Naive thymus-derived CD4-positive, alpha-beta T cell (primary cell): Measurements from ENCODE around the gene ATP10A. TPM values are rescaled to one million over a fixed set of nuclear protein-coding genes. Genes with fewer than 3 reads are reported as not detected.

Source experiments
- ATAC-seq: fragments of 150-1000 bp; cut with Tn5 transposase; 2 replicates; pipeline ENCODE4 v1.10.0; 2021; ENCODE audit warnings: mild to moderate bottlenecking, moderate library complexity
- CTCF ChIA-PET: fragments of 350-600 bp; sonication (Branson Sonifier 250); formaldehyde crosslinking; loops from one replicate; lab custom pipeline; 2021; ENCODE audit warnings: antibody characterized with exemption; lab: Charles Lee
- POLR2A ChIA-PET: fragments of 350-600 bp; sonication (Branson Sonifier 250); formaldehyde crosslinking; loops from one replicate; lab custom pipeline; 2021; ENCODE audit warnings: antibody characterized with exemption, inconsistent platforms; lab: Charles Lee
- DNase-seq, 9 donors: peaks; one replicate each; pipeline versions ENCODE4 v3.0.0 to v3.0.0-alpha.2; 2020 to 2022; ENCODE audit warnings: mixed read lengths in 1 of 9
- H3K27ac ChIP-seq: one replicate; pipeline ENCODE4 v1.7.0; 2013; ENCODE audit warnings: mild to moderate bottlenecking, low read depth, low read length, moderate library complexity
- H3K27me3 ChIP-seq, 2 donors: one replicate each; pipeline ENCODE4 v1.7.0; 2013; ENCODE audit warnings: low read length in 2 of 2, mild to moderate bottlenecking in 2 of 2, moderate library complexity in 2 of 2; ENCODE audit not compliant: control insufficient read depth in 2 of 2, insufficient read depth in 2 of 2
- H3K36me3 ChIP-seq, 3 experiments: 1 replicate in 2 of 3; 2 replicates in 1 of 3; pipeline ENCODE4 v1.7.0; 2013; ENCODE audit warnings: low read length in 3 of 3, mild to moderate bottlenecking in 3 of 3, moderate library complexity in 1 of 3; ENCODE audit not compliant: insufficient read depth in 3 of 3, control insufficient read depth in 2 of 3
- H3K4me1 ChIP-seq, 2 donors: one replicate each; pipeline ENCODE4 v1.7.0; 2013; ENCODE audit warnings: low read length in 2 of 2, mild to moderate bottlenecking in 2 of 2, moderate library complexity in 1 of 2; ENCODE audit not compliant: control insufficient read depth in 2 of 2, insufficient read depth in 2 of 2
- H3K4me3 ChIP-seq: 2 replicates; pipeline ENCODE4 v1.7.0; 2013; ENCODE audit warnings: mild to moderate bottlenecking, low read length
- H3K9me3 ChIP-seq, 3 experiments: 1 replicate in 2 of 3; 2 replicates in 1 of 3; pipeline ENCODE4 v1.7.0; 2013; ENCODE audit warnings: low read length in 3 of 3; ENCODE audit not compliant: control insufficient read depth in 2 of 3
- H3K27ac Mint-ChIP-seq, 9 donors: one replicate each; pipeline ENCODE4 v1.8.0; 2020 to 2022; ENCODE audit warnings: mixed read lengths in 9 of 9, mild to moderate bottlenecking in 8 of 9, moderate library complexity in 5 of 9, inconsistent platforms in 2 of 9
- H3K27me3 Mint-ChIP-seq, 5 donors: one replicate each; pipeline ENCODE4 v1.8.0; 2021 to 2022; ENCODE audit warnings: mixed read lengths in 5 of 5, mild to moderate bottlenecking in 1 of 5
- H3K36me3 Mint-ChIP-seq, 5 donors: one replicate each; pipeline ENCODE4 v1.8.0; 2020 to 2022; ENCODE audit warnings: mixed read lengths in 5 of 5, mild to moderate bottlenecking in 3 of 5, inconsistent platforms in 1 of 5
- H3K4me1 Mint-ChIP-seq, 7 donors: one replicate each; pipeline ENCODE4 v1.8.0; 2020 to 2022; ENCODE audit warnings: mixed read lengths in 7 of 7, mild to moderate bottlenecking in 3 of 7, inconsistent platforms in 1 of 7
- H3K4me3 Mint-ChIP-seq, 10 donors: one replicate each; pipeline ENCODE4 v1.8.0; 2020 to 2022; ENCODE audit warnings: mild to moderate bottlenecking in 10 of 10, mixed read lengths in 10 of 10, moderate library complexity in 6 of 10, inconsistent platforms in 2 of 10
- H3K9me3 Mint-ChIP-seq, 11 donors: one replicate each; pipeline ENCODE4 v1.8.0; 2020 to 2022; ENCODE audit warnings: mixed read lengths in 11 of 11, mild to moderate bottlenecking in 4 of 11, inconsistent platforms in 1 of 11, moderate library complexity in 1 of 11
- intact Hi-C, 2 donors: fragments of 100-400 bp; cut with micrococcal nuclease; formaldehyde crosslinking; loops; one replicate each; pipeline ENCODE4 v1.15.1; 2023
- polyA plus RNA-seq, 2 donors: library from polyadenylated mRNA; unstranded; fragments of 300-500 nt; fragmentation: Illumina TruSeq; gene quantifications; one replicate each; pipeline ENCODE4 v1.2.3, GENCODE V29; 2021
- total RNA-seq, 6 experiments: library from RNA in 5 of 6; stranded (reverse) in 5 of 6; gene quantifications; 1 replicate in 5 of 6; 2 replicates in 1 of 6; pipeline ENCODE4 v1.2.3 and lab custom pipeline; 2021 to 2026

Gene ATP10A
- total and polyA plus RNA-seq, 7 experiments from 2014 or later: 7.2 to 86.4 (median 57.6) TPM

DNA sequence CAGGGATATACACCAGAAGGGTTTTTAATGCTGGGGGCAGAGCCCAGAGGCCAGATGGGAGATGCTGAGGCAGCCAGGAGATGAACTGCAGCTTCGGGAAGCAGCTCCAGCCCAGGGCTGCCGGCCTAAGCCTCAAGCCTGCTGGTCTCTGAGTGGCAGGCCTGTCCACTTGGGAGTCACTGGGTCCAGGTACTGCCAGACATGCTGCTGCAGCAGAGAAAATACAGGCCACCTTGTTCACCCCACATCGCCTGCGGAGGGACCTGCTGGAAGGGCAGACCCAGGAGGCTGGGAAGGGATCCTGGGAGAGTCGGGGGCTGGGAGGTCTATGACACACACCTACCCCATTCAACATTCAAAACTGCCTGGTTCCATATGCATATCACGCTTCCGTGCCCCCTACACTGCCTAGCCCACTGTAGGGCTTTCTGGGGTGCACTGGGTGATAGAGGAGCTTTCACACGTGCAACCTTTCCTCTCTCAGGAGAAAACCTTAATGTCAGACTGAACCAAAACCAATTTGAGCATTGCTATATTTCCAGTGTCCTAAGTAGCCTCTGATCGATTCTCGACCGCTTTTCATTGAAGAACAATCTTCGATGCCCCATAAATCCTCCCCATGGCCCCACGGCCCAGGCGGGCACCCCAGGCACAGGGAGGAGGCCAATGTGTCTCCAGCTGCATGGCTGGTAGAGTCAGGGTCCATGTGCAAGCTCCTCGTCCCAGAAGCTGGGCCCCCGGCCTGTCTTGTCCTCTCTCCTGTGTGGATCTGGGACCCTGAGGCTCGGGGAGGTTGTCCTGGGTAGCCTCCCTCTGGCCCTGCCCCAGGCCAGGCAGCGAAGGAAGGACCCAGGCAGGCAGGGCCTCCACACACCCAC, 147.4 kb downstream of the ATP10A start:
- ATAC-seq: no peak
- no peak overlapping the region for H3K27ac ChIP-seq
- Mint-ChIP-seq H3K27me3 (no peaks in the 10 kb centered on the region), H3K9me3 (peaks cover 0 to 2% (median 0%) of the 10 kb centered on the region in 11 donors), H3K36me3 (peaks cover 0 to 35% (median 3%) of the 10 kb centered on the region in 5 donors), H3K4me1 (peaks cover 0 to under 1% (median 0%) of the 10 kb centered on the region in 7 donors), H3K27ac (peak overlapping the region in 2 of 9 donors; percentile 19 to 30), H3K4me3 (no peak overlapping the region)
- H3K9me3 ChIP-seq: no peaks in the 10 kb centered on the region
- H3K27me3 ChIP-seq: no peaks in the 10 kb centered on the region
- no peak for DNase-seq
- H3K4me3 ChIP-seq: no peak overlapping the region
- H3K36me3 ChIP-seq: peaks cover 0 to 61% (median 12%) of the 10 kb centered on the region in 3 experiments
- intact Hi-C loops: no loop called here
- H3K4me1 ChIP-seq: no peaks in the 10 kb centered on the region
- POLR2A ChIA-PET: no interaction called here
- CTCF ChIA-PET: no interaction called here

DNA sequence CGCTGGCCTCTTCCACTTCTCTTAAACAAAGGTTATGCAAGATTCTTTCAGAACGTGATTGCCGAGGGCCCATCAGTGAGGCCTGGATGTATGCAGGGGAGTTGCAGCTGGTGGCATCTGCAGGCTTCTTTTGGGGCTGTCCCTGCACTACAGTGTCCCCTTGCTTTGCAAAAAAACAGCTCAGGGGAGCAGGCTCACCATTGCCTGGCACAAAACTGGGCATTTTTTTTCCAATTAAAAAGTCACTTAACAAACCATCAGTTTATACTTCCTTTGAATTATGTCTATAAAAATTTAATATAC, 148.6 kb downstream of the ATP10A start:
- ATAC-seq (no peak), DNase-seq (no peak)
- intact Hi-C loops: no loop called here
- peaks cover 0 to 1% (median 0%) of the 10 kb centered on the region in 7 donors for H3K4me1 Mint-ChIP-seq
- H3K9me3 Mint-ChIP-seq: peaks cover 0 to 2% (median 0%) of the 10 kb centered on the region in 11 donors
- peaks cover 0 to 49% (median 12%) of the 10 kb centered on the region in 3 experiments for H3K36me3 ChIP-seq
- no peak overlapping the region for H3K27ac ChIP-seq
- H3K27me3 ChIP-seq: no peaks in the 10 kb centered on the region
- no peak overlapping the region for H3K4me3 ChIP-seq
- peak overlapping the region in 2 of 9 donors; percentile 33 to 43 for H3K27ac Mint-ChIP-seq
- no peak overlapping the region for H3K4me3 Mint-ChIP-seq
- H3K36me3 Mint-ChIP-seq: peaks cover 0 to 33% (median 3%) of the 10 kb centered on the region in 5 donors
- no peaks in the 10 kb centered on the region for H3K27me3 Mint-ChIP-seq
- CTCF ChIA-PET: no interaction called here
- POLR2A ChIA-PET: no interaction called here
- no peaks in the 10 kb centered on the region for H3K9me3 ChIP-seq
- no peaks in the 10 kb centered on the region for H3K4me1 ChIP-seq

DNA sequence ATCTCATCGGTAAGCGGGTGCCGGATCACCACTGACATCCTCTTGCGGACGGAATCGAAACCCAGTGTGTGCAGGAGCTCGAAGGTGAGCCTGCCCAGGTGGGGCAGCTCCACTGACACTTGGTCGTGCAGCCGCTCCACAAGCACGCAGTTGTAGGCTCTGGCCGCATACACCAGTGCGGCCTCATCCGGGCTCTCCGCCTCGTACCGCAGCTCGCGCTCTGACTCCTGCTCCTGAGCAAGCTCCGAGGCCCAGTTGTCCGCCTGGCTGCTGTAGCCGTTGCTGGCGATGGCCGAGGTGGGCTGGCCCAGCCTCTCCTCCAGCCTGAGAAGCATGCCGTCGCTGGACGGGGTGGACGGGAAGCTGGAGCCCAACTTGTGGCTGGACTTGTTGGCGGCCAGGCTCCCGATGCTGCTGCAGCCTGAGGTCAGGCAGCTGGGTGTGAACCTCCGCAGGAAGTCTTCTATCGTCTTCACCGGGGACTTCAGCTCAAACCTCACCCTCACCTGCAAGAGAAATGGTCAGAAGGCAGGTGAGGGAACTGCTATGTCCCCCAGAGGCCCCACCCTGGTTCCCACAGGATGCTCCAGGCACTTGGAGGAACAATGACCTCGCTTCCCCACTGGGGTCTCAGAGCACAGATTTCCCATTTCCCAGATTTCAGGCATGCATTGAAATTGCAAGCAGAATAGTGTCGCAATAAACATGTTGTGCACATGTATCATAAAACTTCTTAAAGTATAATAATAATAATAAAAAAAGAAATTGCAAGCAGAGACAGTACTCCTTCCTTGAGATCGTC, 149.2 kb downstream of the ATP10A start:
- peak overlapping the region in 2 of 9 donors; percentile 25 to 43 for H3K27ac Mint-ChIP-seq
- ChIA-PET POLR2A (no interaction called here), CTCF (no interaction called here)
- peaks cover 0 to 1% (median 0%) of the 10 kb centered on the region in 7 donors for H3K4me1 Mint-ChIP-seq
- H3K4me1 ChIP-seq: no peaks in the 10 kb centered on the region
- H3K4me3 Mint-ChIP-seq: no peak overlapping the region
- no peaks in the 10 kb centered on the region for H3K27me3 Mint-ChIP-seq
- H3K36me3 ChIP-seq: peaks cover 0 to 45% (median 12%) of the 10 kb centered on the region in 3 experiments
- no peak overlapping the region for H3K27ac ChIP-seq
- no peak overlapping the region for H3K4me3 ChIP-seq
- intact Hi-C loops: no loop called here
- no peak for DNase-seq
- no peaks in the 10 kb centered on the region for H3K9me3 ChIP-seq
- ATAC-seq: no peak
- peaks cover 0 to 30% (median 3%) of the 10 kb centered on the region in 5 donors for H3K36me3 Mint-ChIP-seq
- H3K27me3 ChIP-seq: no peaks in the 10 kb centered on the region
- H3K9me3 Mint-ChIP-seq: peaks cover 0 to 3% (median 0%) of the 10 kb centered on the region in 11 donors

DNA sequence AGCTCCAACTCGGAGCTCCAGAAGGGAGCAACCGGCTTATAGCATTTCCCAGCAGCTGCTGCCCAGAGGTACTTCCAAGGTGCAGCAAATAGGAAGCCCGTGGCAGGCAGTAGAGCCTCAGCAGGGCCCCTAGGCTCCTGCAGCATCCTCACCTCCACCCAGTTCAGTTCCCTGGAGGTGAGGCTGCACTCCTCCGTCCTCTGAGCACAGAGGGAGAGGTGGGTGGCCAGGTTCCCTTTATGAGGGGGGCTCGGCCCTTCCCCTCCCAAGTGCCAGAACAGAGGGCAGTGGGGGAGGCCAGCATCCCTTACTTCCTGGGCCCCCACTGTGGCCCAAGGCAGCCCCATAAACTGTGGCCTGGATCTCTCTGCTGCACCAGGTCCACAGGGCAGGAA, 150.2 kb downstream of the ATP10A start:
- H3K36me3 ChIP-seq: peaks cover 0 to 35% (median 12%) of the 10 kb centered on the region in 3 experiments
- no peaks in the 10 kb centered on the region for H3K4me1 ChIP-seq
- no peak for ATAC-seq
- H3K36me3 Mint-ChIP-seq: peaks cover 0 to 32% (median 3%) of the 10 kb centered on the region in 5 donors
- POLR2A ChIA-PET: no interaction called here
- H3K27me3 Mint-ChIP-seq: no peaks in the 10 kb centered on the region
- CTCF ChIA-PET: no interaction called here
- H3K27ac ChIP-seq: no peak overlapping the region
- H3K9me3 ChIP-seq: no peaks in the 10 kb centered on the region
- intact Hi-C loops: no loop called here
- H3K4me1 Mint-ChIP-seq: peaks cover 0 to 1% (median 0%) of the 10 kb centered on the region in 7 donors
- H3K4me3 ChIP-seq: no peak overlapping the region
- H3K9me3 Mint-ChIP-seq: peaks cover 0 to 3% (median 0%) of the 10 kb centered on the region in 11 donors
- DNase-seq: no peak
- H3K4me3 Mint-ChIP-seq: no peak overlapping the region
- peak overlapping the region in 1 of 9 donors; percentile 27 for H3K27ac Mint-ChIP-seq
- H3K27me3 ChIP-seq: no peaks in the 10 kb centered on the region

DNA sequence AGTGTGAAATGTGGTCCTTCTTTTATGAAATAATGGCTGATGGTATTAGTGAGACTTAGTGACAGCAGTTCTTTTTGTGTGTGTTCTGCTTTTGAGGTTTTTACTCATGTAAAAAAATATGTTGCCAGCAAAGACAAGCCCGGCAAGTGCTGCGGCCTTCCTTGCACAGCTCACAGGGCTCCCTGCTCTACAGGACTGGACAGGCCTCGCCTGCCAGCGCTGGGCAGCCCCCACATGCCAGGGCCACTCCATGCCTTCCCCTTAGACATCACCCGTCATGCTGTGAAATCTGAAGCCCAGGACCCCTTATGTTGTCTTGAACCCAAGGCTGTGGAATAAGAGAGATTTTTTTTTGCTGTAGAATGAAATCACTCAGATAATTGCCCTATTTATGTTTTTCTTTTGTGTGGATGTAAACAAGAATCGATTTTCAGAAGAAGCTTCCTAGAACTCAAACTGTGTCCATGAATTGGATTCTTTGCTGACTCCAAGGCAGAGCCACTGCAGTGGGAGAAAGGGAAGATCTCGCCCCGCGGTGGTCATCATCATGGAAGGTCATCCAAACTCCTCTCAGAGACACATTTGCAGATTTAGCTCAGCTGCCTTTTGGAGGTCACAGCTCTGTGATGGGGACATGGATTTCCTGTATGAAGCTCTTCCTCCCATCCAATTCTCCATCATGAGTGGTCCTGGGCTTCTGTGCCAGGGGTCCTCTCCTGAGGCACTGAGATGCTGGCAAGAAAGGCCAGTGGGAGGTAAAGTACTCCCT, 150.8 kb downstream of the ATP10A start:
- Mint-ChIP-seq H3K36me3 (peaks cover 0 to 30% (median 3%) of the 10 kb centered on the region in 5 donors), H3K27ac (peak overlapping the region in 2 of 9 donors; percentile 13 to 27), H3K27me3 (no peaks in the 10 kb centered on the region), H3K9me3 (peaks cover 0 to 3% (median 0%) of the 10 kb centered on the region in 11 donors), H3K4me3 (no peak overlapping the region), H3K4me1 (peaks cover 0 to 1% (median 0%) of the 10 kb centered on the region in 7 donors)
- no peak for DNase-seq
- Histone ChIP-seq H3K27ac (no peak overlapping the region), H3K9me3 (no peaks in the 10 kb centered on the region), H3K27me3 (no peaks in the 10 kb centered on the region), H3K36me3 (peaks cover 0 to 32% (median 12%) of the 10 kb centered on the region in 3 experiments), H3K4me3 (no peak overlapping the region), H3K4me1 (no peaks in the 10 kb centered on the region)
- CTCF ChIA-PET: no interaction called here
- intact Hi-C loops: no loop called here
- ATAC-seq: no peak
- POLR2A ChIA-PET: no interaction called here

DNA sequence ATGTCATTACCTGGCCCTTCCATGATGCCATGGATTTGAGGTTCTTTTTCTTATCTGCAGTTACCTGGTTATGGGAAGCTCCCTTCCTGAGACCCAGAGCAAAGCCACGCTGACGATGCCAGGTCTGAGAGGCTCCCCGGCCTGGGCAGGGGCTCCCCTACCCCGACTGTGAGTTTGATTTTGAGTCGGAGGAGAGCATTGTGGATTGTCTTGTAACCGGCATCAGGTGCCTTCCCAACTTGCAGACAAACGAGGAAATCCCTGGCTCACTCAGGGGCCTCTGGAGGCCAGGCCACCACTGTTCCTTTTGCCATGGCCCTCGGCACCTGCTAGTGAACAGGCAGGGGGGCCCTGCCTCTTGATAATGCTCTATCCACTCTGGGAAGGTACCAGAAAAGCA, 151.4 kb downstream of the ATP10A start:
- intact Hi-C loops: no loop called here
- no peak overlapping the region for H3K4me3 Mint-ChIP-seq
- no peak for DNase-seq
- ATAC-seq: no peak
- no peaks in the 10 kb centered on the region for H3K9me3 ChIP-seq
- no peak overlapping the region for H3K4me3 ChIP-seq
- CTCF ChIA-PET: no interaction called here
- peaks cover 0 to 34% (median 12%) of the 10 kb centered on the region in 3 experiments for H3K36me3 ChIP-seq
- H3K9me3 Mint-ChIP-seq: peaks cover 0 to 3% (median 0%) of the 10 kb centered on the region in 11 donors
- no peaks in the 10 kb centered on the region for H3K27me3 Mint-ChIP-seq
- H3K27ac Mint-ChIP-seq: peak overlapping the region in 1 of 9 donors; percentile 27
- peaks cover 0 to 1% (median 0%) of the 10 kb centered on the region in 7 donors for H3K4me1 Mint-ChIP-seq
- no peaks in the 10 kb centered on the region for H3K27me3 ChIP-seq
- no peak overlapping the region for H3K27ac ChIP-seq
- H3K4me1 ChIP-seq: no peaks in the 10 kb centered on the region
- peaks cover 0 to 27% (median 5%) of the 10 kb centered on the region in 5 donors for H3K36me3 Mint-ChIP-seq
- POLR2A ChIA-PET: no interaction called here
